Ascending aorta (tissue), 2 donors: Measurements from ENCODE around the gene TCEA3. TPM values are rescaled to one million over a fixed set of nuclear protein-coding genes. Genes with fewer than 3 reads are reported as not detected.

ENCODE experiments used
- DNase-seq, 2 donors: peaks; one replicate each; pipeline ENCODE4 v3.0.0-alpha.2; 2019; ENCODE audit warnings: low spot score in 2 of 2
- H3K27ac ChIP-seq, 2 donors: fragments of 200-600 bp; sonication (generic); one replicate each; pipeline ENCODE4 v1.5.1; 2016 to 2017; ENCODE audit warnings: mild to moderate bottlenecking in 1 of 2
- H3K27me3 ChIP-seq: fragments of 200-600 bp; sonication (generic); one replicate; pipeline ENCODE4 v1.5.1; 2017
- H3K36me3 ChIP-seq, 2 donors: fragments of 200-600 bp; sonication (generic); one replicate each; pipeline ENCODE4 v1.5.1; 2016
- H3K4me1 ChIP-seq, 2 donors: fragments of 200-600 bp; sonication (generic); one replicate each; pipeline ENCODE4 v1.5.1; 2016 to 2017; ENCODE audit warnings: mild to moderate bottlenecking in 1 of 2
- H3K4me3 ChIP-seq, 2 donors: fragments of 200-600 bp; sonication (generic); one replicate each; pipeline ENCODE4 v1.5.1; 2016 to 2017; ENCODE audit warnings: mild to moderate bottlenecking in 1 of 2
- H3K9me3 ChIP-seq, 2 donors: fragments of 200-600 bp; sonication (generic); one replicate each; pipeline ENCODE4 v1.5.1; 2016
- intact Hi-C: fragments of 100-400 bp; cut with DNase I; formaldehyde crosslinking; loops from one replicate; pipeline ENCODE4 v1.15.1; 2023
- total RNA-seq: library from RNA; depleted of rRNA; stranded (reverse); fragments of >200 nt; gene quantifications from one replicate; pipeline ENCODE4 v1.1.0, GENCODE V29; 2016
- TF ChIP-seq, protein P1 (sequence below), 3 experiments: fragments of 200-600 bp in 2 of 3; fragments of 450-650 bp in 1 of 3; sonication (generic) in 2 of 3; IDR thresholded peaks; one replicate each; pipeline ENCODE4 v1.5.1; 2016 to 2019; ENCODE audit warnings: antibody characterized with exemption in 3 of 3, mild to moderate bottlenecking in 1 of 3, moderate library complexity in 1 of 3

Gene TCEA3
- total RNA-seq, 1 donor from 2014 or later, result 11.3 TPM

DNA sequence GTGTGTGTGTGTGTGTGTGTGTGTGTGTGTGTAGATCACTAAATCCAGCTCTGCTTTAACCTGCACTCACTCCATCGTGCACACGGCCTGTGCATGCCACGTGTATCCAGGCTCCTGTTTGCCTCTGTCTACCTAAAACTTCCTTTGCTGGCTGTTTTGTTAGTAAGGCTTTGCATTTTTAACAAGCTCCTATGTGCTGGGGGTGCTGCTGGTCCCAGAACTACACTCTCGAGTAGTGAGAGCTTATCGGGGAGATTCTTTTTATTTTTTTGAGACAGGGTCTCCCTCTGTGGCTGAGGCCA lies 596 bp upstream of the TCEA3 start:
- peak overlapping the region; percentile 91 to 95 for H3K4me3 ChIP-seq
- peaks cover 0 to 6% of the 10 kb centered on the region in 2 donors for H3K36me3 ChIP-seq
- H3K27ac ChIP-seq, result peak overlapping the region; percentile 85 to 86
- TF ChIP-seq, protein P1, sequence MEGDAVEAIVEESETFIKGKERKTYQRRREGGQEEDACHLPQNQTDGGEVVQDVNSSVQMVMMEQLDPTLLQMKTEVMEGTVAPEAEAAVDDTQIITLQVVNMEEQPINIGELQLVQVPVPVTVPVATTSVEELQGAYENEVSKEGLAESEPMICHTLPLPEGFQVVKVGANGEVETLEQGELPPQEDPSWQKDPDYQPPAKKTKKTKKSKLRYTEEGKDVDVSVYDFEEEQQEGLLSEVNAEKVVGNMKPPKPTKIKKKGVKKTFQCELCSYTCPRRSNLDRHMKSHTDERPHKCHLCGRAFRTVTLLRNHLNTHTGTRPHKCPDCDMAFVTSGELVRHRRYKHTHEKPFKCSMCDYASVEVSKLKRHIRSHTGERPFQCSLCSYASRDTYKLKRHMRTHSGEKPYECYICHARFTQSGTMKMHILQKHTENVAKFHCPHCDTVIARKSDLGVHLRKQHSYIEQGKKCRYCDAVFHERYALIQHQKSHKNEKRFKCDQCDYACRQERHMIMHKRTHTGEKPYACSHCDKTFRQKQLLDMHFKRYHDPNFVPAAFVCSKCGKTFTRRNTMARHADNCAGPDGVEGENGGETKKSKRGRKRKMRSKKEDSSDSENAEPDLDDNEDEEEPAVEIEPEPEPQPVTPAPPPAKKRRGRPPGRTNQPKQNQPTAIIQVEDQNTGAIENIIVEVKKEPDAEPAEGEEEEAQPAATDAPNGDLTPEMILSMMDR (IDR thresholded peaks at IDR 0.05), result no peak
- H3K27me3 ChIP-seq, result no peaks in the 10 kb centered on the region
- no peak for DNase-seq
- intact Hi-C loops, result no loop called here
- no peaks in the 10 kb centered on the region for H3K9me3 ChIP-seq
- H3K4me1 ChIP-seq, result peaks cover 0 to 23% of the 10 kb centered on the region in 2 donors

DNA sequence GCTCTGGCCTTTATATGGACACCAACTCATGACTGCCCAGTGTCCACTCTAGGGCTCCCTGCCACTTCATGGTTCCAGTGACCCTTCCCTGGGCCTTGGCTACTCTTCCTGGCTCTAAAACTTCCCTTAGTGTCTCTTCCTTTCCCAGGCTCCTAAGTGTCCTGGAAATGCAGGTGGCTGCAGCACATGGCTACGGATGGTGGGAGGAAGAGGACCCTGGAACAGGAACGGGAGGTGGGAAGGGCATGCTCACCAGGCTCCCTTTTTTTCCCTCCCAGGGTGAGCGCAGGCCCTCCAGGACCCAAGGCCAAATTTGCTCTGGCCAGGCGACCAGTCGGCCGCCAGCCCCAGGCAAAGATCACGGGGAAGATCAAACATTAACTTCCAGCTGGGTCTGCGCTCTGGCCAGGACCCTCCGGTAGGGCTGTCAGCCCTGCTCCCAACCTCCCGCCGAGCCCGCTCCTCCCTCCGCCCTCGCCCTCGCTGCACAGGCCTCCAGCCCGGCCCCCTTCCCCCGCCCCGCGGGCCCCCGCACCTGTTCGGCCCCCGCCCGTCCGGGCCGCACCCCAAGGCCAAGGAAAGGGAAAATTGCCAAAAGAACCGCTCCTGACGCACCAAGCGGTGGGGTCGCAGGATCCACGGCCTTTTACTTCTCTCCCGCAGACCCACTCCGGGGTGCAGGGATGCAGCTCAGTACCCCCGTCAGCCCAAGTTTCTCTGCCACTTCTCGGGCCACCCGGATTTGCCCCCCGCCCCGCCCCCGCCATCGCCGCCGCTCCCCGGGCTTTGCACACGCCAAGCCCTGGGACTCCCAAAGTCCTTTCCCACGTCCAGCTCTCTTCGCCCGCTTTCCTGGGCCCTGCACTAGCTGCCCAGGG lies 894 bp downstream of the TCEA3 start:
- Histone ChIP-seq H3K4me3 (peak overlapping the region; percentile 91 to 95), H3K36me3 (no peaks in the 10 kb centered on the region), H3K27me3 (no peaks in the 10 kb centered on the region), H3K4me1 (peaks cover 0 to 23% of the 10 kb centered on the region in 2 donors), H3K27ac (peak overlapping the region; percentile 85 to 86), H3K9me3 (no peaks in the 10 kb centered on the region)
- TF ChIP-seq, protein P1 (IDR thresholded peaks at IDR 0.05), result no peak
- intact Hi-C loops, result loop anchor here (2.0 to 5.0 kb wide), 3 partner anchors 55 to 81 kb away; partner anchors contain the start of genes ASAP3, HNRNPR and ZNF436
- DNase-seq, result no peak

DNA sequence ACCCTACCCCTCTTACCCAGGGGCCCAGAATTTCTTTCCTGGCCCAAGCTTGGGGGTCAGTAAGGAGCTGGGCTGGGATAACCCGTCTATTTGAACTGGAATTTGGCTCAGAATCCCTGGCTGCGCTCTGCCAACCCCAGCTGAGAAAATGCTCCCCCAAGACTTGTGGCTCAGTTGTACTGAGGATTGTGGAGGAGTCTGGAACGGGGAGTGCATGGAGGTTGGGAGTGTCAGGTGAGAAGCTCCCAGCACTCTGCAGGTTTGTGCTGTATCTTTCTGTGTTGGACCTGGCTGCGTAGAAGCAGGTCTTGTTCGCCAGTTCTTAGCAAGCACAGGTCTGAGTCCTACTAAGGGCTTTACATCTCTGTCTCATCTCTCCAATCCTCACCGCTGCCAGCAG lies 1.6 kb downstream of the TCEA3 start:
- Histone ChIP-seq H3K36me3 (no peaks in the 10 kb centered on the region), H3K27me3 (no peaks in the 10 kb centered on the region), H3K9me3 (no peaks in the 10 kb centered on the region), H3K27ac (peak overlapping the region; percentile 85 to 86), H3K4me1 (peaks cover 0 to 23% of the 10 kb centered on the region in 2 donors), H3K4me3 (peak overlapping the region; percentile 91 to 95)
- intact Hi-C loops, result loop anchor here (2.0 to 5.0 kb wide), 3 partner anchors 54 to 81 kb away; partner anchors contain the start of genes ASAP3, HNRNPR and ZNF436
- TF ChIP-seq, protein P1 (IDR thresholded peaks at IDR 0.05), result no peak
- no peak for DNase-seq

DNA sequence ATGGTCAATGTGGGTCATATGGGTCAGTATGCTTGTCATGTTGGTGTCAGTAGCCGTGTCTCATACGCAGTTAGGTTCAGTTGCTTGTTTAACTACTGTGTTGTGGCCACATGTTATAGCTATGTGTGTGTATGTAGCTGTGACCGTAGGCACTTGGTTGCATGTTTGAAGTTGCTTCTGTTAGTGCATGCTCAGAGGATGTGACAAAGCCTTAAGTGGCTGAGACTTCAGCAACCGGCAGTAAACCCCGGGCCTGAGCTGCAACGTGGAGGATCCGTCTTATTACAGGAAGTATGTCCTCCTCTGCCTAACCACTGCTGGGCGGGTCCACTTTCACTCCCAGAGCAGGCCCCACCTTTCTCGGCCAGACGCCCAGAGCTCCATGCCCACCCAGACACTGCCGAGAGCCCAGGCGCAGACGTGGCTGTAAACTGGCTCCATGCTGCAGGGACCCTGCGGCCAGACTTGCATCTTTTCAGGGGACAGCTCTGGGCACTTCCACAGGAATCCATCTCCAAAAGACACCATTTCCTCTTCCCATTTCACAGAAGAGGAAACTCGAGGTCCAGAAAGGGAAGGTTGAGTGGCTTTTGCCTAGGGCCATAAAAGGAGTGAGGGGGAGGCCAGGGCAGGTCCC lies 2.2 kb downstream of the TCEA3 start:
- Histone ChIP-seq H3K27ac (peak overlapping the region; percentile 85 to 86), H3K9me3 (no peaks in the 10 kb centered on the region), H3K4me1 (peaks cover 0 to 23% of the 10 kb centered on the region in 2 donors), H3K36me3 (no peaks in the 10 kb centered on the region), H3K27me3 (no peaks in the 10 kb centered on the region), H3K4me3 (peak overlapping the region; percentile 30 to 91)
- TF ChIP-seq, protein P1 (IDR thresholded peaks at IDR 0.05), result no peak
- peak; percentile 39 to 86 for DNase-seq
- intact Hi-C loops, result loop anchor here (2.0 to 5.0 kb wide), 3 partner anchors 54 to 80 kb away; partner anchors contain the start of genes ASAP3, HNRNPR and ZNF436

DNA sequence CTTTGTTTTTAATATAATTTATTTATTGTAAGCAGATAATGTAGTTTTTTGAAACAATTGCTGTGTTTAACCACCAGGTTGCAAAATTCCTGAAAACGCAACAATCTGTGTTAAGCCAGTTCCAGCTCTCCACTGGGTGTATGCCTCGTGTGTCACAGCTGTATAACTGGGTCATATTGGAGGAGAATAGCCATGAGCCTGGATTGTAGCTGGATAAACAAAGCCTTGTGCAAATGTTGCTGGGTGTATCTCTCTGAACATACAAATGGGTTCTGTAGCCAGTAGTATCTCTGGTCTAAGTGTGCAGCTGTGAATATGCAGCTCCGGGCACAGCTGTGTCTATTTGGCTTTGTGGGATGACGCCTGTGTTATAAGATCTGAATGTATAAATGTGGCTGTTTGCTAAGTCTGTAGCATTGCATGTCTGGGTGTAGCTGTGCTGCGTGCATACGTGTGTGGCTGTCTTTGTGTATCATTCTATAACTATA lies 2.8 kb downstream of the TCEA3 start:
- peak overlapping the region; percentile 85 to 86 for H3K27ac ChIP-seq
- peak overlapping the region; percentile 8 to 91 for H3K4me3 ChIP-seq
- H3K9me3 ChIP-seq, result no peaks in the 10 kb centered on the region
- TF ChIP-seq, protein P1 (IDR thresholded peaks at IDR 0.05), result no peak
- intact Hi-C loops, result loop anchor here (2.0 to 5.0 kb wide), 3 partner anchors 53 to 79 kb away; partner anchors contain the start of genes ASAP3, HNRNPR and ZNF436
- no peak for DNase-seq
- H3K27me3 ChIP-seq, result no peaks in the 10 kb centered on the region
- H3K36me3 ChIP-seq, result no peaks in the 10 kb centered on the region
- peaks cover 0 to 23% of the 10 kb centered on the region in 2 donors for H3K4me1 ChIP-seq
